ENCODE results near the gene PDE1C.

PDE1C gene

DNA sequence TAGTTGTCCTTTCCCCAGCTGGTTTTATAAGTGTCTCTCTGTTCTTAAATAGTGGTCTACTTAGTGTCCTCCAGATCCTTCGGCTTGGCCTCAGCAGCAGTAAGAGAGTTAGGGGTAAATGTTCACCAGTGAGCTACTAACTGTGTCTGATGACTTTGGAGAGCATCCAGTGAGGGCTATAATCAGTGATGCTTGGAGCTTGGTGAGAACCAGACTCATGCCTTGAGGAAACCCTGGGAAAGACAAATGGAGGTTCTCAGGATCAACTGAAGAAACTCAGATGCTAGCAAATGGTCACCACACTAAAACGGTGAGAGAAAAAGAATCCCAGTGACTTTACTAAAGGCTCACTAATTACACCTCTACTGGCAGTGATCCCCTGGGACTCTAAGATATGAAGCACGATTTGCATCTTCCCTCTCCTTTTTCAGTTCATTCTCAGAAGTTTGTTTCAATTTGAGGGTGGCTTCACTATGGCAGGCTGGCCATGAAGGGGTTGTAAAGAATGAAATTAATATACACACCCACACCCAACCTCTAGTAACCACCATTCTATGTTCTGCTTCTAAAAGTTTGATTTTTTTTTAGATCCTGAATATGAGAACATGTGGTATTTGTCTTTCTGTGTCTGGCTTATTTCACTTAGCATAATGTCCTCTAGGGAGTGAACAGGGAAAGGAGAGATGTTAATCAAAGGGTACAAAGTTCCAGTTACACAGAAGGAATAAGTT, 177.9 kb downstream of the PDE1C start:
- DNase-seq (ENCODE audit: low spot score) = no peak

DNA sequence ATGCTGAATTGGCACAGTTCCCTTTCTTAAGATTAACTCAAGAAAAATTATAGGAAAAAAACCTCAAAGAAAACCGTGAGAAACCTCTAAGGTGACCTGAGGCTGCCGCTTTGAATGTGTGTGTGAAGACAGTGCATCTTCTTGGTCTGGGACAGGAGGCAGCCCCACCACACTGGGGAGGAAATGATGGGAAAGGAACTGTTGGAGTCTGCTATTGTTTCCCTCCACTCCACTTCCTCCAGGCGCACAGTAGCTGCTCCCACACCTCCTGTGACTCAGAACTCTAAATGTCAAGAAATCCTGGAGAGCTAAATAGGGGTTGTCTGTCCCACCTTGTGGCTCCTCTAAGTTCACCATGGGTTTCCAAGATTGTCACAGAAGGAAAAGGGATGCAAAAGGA, 179.4 kb downstream of the PDE1C start:
- DNase-seq (ENCODE audit: low spot score) = no peak

DNA sequence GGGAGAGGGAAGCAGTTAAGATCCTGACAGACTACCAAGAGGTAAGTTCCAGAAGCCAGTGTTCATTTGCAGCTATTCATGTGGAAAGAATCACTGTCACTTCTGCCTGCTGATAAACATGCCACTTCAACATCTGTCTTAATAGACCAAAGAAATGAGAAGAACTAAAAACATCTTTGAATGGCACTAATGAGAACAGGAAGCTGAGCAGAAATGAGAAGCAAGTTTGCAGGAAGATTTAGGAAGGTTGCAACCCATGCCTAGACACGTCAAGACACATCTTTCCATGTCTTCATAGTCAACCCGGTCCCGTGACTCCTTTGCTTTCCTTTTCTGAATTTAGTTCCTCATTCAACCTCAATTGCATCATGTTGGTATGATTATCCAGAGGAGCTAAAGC, 180.0 kb downstream of the PDE1C start:
- no peak for DNase-seq (ENCODE audit: low spot score)

DNA sequence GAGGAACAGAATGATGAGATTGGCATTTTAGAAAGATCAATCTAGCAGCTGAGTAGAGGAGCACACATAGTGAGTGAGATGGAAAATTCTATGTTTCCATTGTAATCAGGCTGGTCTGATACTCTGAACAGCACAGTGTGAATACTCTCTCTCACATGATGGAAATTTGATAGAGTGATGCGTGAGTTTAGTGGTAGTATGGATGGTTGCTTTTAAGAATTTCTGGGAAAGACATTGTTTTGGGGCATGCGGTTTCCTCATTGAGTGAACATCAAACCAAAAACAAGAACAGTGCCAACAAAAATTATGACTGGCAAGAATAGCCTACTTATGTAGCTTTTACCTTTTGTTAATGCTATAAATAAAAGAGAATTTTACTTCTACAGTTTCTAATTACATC, 183.2 kb downstream of the PDE1C start:
- DNase-seq (ENCODE audit: low spot score) = no peak

DNA sequence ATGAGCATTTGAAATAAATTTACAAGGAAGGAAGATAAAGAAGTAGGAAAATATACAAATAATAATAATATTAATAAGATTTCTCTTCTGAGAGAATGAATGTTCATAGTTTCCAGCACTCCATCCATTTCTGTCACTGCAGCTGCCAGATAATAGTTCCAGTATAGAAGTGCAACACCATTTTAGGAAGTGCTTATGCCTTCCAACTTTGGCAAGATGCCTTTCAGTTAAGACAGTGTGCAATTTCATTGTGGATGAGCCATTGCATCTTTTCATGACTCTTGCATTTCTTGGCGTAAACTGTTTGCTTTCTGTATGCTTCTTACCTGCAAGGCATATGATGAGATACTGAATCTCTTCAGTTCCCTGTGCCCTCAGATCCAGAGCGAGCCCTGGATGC, 185.0 kb downstream of the PDE1C start:
- no peak for DNase-seq (ENCODE audit: low spot score)

DNA sequence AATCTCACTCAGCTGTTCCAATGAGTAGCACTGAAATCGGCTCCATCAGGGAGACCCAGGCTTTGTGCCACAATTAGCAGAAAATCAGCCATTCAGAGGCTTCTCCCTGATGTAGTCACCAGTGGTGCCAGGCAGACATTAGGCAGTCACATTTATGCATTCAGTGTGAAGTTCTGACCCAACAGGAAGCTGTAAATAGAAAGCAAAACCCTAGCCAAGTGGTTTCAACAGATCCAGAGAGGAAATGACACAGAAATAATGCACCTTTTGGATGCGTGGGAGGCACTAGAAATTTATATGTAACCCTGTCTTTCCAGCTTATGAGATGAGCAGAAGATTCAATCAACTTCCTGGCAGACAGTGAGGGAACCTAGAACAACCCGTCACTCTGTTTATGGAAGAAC, 186.4 kb downstream of the PDE1C start:
- no peak for DNase-seq (ENCODE audit: low spot score)

DNA sequence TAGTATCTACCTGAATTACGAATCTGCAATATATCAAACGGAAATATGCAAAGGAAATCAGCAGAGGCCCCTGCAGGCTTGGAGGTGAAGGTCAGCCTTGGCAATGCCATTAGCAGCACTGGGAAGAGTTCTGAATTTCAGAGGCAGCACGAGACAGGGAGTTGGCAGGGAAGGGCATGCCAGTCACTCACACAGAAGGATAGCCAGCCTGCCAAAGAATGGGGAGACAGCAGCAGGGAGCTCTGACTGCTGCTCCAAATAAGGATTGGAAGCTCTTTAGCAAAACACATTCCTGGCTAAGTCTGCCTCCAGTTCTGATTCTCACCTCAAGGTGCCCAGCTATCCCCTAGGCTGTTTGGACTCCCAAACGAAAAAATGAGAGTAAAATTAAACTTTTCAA, 188.0 kb downstream of the PDE1C start:
- DNase-seq (ENCODE audit: low spot score) = no peak

DNA sequence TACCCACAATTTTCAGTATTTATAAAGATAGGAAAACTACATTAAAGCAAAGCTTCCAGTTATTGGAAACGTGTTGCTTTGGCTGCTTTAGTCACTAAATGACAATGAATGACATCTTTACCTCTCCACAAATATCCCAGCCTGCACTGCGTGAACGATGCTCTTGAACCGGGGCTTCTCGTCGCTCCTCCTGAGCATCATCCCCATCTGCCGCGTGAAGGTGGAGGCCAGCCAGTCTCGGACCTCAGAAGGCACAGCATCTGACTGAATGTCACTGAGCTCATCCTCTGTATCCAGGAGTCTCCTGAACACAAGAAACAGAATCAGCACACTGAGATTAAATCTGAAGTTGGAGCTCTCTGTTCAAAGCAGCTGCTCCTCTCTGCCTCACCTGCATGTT, 191.3 kb downstream of the PDE1C start:
- DNase-seq (ENCODE audit: low spot score) = no peak

DNA sequence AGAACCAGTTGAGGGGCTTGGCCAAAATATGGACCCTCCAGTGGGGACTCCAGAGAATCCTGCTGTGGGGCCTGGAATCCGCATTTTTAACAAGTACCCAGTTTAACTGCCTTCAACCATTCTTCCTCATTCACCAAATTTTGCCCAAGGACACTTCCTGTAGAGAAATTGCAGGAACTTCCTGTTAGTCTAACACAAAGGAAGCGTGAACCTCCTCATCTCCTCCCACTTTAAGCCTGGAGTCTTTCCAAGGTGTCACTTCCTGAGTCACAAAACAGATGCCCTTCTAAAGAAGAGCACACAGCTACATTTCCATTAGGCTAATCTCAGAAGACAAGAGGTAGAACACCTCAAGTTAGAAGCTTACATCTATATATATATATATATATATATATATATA, 194.8 kb downstream of the PDE1C start:
- no peak for DNase-seq (ENCODE audit: low spot score)

DNA sequence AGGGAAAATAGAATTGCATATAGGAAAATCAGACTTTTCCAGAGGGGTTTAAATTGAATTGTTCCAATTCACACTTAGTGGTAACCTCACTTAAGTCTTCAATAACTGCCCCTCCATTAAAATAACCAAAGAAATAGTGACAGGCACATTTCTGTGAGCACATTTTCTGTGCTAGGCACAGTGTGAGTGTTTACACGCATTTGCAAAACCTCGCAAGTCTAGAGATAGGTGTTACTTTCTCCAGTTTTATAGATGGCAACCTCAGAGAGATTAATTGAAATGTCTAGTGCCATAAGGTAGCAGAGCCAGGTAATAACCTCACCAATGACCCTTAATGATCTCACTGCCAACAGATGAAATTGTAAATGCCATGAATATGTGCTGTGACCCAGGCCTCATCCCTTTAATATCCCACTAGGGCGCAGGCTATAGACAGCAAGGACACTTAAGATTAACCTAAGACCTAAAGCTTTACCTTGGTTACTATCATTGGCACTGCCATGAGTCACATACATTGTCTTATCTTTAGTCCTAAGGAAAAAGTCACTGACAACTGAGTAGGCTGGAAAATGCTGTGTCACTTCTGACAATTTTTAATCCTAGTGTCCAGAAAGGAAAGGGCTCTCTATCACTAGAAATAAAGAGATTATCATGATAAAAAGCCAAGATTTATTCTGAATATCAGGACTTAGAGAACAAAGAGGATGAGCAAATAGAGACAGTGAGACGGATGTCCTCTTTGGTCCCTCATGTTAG, 195.4 kb downstream of the PDE1C start:
- no peak for DNase-seq (ENCODE audit: low spot score)

DNA sequence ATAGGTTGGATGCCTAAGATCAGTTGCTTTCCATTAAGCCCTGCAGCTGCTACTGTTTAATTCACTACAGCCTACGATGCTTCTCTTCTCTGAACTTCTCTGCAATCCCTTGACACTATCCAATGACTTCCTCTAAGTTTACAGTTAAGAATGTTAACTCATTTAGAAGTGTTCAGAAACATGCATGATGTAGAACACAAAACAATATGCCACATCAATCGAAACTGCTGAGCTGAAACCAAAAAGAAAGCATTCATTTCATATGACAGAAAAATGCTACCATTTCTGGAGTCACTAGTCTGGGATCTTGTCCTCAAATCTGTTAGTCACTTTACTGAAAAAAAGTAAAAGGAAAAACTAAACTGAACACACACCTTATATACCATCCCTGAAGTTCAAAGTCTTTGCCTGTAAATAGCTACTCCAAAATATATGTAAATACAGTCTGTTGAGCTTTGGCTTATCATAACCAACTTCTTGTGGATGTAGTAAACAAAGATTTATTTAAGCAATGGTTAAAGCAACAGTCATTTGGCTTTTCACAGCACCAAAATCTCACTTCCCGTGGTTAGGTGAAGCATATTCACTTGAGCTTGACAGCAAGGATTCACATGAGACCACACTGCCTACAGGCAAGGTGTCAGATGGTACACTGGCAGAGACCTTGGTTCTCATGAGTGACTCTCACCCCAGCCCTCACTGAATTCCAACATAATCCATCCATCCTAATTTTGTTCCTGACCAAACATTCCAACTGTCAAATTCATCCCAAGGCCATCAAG, 196.2 kb downstream of the PDE1C start:
- no peak for DNase-seq (ENCODE audit: low spot score)

DNA sequence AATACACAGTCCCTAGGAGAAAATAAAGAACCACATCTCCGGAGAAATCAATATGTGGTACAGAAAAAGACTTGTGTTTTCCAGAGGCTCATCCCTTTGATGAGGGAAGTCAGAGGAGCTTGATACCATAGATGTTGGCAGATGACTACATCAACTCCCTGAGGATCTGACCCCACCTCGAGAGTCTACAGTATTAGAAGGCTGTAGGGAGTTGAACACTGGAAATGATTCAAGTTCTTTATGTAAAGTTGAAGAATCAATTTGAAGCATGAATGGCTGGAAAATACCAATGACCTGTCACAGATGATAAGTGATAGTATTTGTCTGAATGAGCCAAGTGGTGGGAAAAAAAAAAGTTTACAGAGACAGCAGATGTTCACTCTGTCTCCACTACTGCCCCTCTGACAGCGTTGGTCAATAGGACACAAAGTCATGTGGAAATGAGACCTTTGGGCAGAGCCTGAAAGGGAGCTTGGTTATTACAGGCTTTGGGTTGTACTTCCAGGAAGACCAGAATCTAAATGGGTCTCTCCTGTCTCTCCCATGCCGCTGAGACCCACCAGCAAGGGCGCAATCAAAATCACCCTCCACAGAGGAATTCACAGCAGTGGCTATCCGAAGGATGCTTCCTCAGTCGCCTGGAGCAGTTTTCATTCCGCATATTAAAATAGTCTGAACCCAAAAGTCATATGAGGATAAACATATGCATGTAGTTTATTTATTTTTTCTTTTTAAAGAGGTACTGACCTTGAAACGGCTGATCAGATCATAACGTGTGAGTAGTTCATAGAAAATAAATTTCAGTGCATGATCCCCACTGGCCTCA, 197.4 kb downstream of the PDE1C start:
- no peak for DNase-seq (ENCODE audit: low spot score)

DNA sequence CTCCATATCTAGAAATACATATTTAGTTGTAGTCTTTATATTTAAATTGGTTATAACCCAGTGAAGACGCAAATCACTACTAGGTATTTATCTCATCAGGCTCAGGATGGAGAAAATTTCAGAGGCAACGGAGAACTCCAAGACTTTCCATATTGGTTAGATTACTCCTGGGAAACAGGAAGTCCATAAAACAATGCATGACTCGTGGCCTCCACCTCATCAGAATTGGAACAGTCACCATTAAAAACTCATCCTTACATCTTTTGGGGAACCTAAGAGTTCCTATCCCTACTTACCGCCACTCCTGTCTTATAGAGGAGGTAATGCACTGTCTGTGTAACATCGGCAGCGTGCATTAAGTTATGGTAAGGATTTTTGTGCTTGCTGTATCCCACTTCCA, 205.6 kb downstream of the PDE1C start:
- no peak for DNase-seq (ENCODE audit: low spot score)

DNA sequence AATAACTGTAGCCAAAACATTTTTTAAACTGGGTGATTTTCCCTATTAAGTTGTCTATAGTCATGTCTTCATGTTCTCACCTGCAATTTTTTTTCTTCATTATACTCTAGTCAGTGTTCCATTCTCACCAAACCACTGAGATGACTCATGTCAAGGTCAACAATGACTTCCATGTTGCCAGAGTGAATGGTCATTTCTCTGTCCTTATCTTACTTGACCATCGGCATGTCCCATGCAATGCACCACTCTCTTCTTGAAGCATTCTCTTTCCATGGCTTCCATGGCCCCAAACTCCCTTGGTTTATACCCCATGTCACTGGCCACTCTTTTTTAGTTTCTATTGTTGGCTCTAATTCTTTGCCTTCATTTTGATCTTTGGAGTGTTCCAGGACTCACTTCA, 209.3 kb downstream of the PDE1C start:
- DNase-seq (ENCODE audit: low spot score) = no peak

DNA sequence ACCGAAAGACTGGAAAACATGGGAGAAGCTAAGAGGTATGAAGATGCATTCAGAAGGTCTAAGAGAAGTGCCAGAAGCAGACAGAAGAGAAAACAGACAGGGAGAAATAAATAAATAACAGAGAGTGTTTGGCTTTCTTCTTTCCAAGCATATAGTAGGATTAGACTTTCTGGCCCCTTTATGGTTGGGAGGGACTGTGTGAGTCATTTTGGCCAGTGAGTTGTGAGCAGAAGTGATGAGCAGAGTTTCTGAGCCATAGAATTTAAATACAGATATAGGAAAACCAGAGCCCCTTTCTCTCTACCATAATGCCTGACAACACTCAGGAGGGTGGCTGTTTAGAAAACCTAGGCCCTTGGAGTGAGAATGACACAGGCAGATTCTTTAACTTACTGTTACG, 212.2 kb downstream of the PDE1C start:
- DNase-seq (ENCODE audit: low spot score) = no peak

DNA sequence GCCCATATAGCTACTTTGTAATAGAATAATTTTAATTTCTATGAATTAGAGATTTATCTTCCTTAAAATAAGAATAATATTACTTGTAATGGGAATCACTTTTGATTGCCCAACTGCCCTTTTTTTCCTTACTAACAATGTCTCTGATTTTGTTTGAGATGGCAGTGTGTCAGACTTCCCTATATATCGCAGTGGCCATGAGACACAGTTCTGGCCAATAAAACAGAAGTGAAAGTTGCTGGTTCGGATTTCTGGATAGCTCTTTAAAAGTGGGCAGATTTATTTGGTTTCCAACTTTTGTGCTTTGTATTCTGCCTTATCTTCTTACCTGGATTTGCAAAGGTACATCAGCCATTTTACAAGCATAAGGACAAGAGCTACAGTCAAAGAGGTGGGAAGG, 213.0 kb downstream of the PDE1C start:
- no peak for DNase-seq (ENCODE audit: low spot score)

DNA sequence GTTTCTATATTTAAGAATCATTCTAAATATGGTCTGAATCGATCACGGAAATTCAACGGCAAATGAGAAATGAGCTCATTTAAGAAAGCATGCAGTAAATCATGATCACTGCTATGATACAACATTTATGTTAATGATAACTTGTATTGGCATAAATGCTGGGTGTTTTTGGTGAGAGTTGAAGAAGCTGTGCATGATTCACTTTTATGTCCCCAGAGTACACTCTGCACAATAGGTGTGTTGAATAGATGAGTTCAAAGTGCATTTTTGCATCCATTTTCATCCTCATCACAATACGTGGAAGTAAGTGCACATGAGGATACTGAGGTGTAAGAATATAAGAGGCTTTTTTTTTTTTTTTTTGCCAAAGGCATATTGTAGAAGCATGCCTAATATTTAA, 213.9 kb downstream of the PDE1C start:
- no peak for DNase-seq (ENCODE audit: low spot score)

DNA sequence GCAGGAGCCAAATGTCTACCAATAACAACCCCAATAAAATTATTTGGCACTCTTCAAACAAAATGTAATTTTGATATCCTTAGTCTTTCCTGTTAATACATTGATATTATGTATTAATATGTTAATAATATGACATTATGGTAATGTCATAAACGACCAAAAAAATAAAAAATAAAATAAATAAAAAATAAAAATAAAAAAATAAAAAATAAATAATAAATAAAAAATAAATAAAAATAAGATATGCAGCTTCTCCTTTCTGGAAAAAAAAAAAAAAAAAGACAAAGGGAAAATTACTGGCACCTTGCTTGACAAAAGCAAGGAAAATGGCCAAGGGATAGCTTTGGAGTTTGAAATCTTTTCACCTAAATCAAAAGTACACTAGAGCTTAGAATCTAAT, 214.7 kb downstream of the PDE1C start:
- no peak for DNase-seq (ENCODE audit: low spot score)

DNA sequence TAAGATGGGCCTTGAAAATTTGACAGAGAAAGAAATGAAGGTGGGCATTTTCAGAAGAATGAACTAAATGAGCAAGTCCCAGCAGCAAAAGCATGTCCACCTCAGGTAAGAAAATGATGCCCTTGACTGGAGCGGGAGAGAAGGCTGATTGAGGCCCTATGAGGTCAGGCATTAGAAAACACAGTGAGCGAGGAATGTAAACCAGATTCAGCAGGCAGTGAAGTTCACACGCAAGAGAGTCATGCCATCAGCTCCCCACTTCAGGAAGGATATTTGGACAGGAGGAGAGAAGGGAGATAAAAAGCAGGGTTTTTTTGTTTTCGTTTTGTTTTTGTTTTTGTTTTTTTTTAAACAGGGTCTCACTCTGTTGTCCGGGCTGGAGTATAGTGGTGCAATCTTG, 216.8 kb downstream of the PDE1C start:
- no peak for DNase-seq (ENCODE audit: low spot score)

DNA sequence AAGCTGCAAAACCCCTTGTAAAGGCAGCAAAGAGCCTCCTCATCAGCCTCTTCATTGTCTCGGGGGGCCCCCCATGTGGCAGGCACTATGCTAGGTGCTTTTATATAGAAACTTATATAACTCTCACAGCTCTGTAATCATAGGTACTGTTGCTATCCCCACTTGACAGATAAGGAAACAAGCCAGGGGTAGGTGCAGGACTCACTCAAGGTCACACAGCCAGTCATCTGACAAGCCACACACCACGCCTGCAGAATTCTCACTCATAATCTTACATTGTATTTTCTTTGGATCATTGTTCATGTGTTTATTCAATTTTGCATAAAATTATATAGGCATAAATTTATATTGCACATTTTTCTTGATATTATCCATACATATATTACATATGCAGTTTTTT, 217.7 kb downstream of the PDE1C start:
- no peak for DNase-seq (ENCODE audit: low spot score)

DNA sequence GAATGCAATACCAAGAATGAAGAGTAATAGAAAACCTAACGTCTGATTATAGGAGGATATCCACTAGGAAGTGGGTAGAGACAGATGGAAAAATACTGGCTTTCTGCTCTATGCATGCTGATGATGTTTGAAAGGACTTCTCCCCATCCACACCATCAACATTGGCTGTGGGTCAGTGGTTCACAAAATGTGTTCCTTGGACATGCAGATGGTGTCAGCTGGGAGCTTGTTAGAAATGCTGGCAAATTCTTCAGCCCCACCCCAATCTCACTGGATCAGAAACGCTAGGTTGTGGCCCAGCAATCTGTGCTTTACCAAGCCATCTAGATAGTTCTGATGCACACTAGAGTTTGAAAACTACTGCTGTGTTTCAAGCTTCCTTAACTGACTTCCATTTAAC, 219.1 kb downstream of the PDE1C start:
- no peak for DNase-seq (ENCODE audit: low spot score)

DNA sequence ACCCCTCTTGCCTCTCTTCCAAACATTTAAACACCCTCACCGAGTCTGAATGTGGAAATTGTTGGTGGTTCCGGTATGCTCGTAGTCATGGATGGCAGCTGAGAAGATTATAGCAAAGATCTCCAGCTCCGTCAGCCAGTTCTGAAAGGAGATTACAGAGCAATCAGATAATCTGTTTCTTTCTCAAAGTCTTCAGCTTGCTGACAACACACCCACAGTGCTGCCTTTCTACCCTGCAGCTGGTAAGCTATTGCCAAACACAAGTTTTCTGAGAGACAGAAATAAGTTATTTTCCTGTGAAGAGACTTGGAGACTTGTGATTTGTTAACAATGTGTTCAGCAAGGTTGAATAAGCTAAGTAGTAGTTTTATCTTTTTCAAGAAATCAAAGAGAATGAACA, 219.6 kb downstream of the PDE1C start:
- no peak for DNase-seq (ENCODE audit: low spot score)

All from HuH-7.5 (cell line).